SJSA1 (cell line): Measurements from ENCODE around the gene OR2B6. TPM values are rescaled to one million over a fixed set of nuclear protein-coding genes. Genes with fewer than 3 reads are reported as not detected.

Experiments
- DNase-seq, 2 experiments: peaks; one replicate each; pipeline ENCODE4 v3.0.0-alpha.2; 2015 to 2020; ENCODE audit warnings: low spot score in 2 of 2, low read depth in 1 of 2
- H3K27ac ChIP-seq: fragments of 250-450 bp; sonication (Bioruptor Pico); 2 replicates; pipeline ENCODE4 v1.5.1; 2020; ENCODE audit warnings: mild to moderate bottlenecking, moderate library complexity
- H3K27me3 ChIP-seq: fragments of 250-450 bp; sonication (Bioruptor Pico); replicated peaks from 2 replicates; pipeline ENCODE4 v1.5.1; 2020; ENCODE audit warnings: mild to moderate bottlenecking, moderate library complexity
- H3K36me3 ChIP-seq: fragments of 250-450 bp; sonication (Bioruptor Pico); 2 replicates; pipeline ENCODE4 v1.5.1; 2020; ENCODE audit warnings: mild to moderate bottlenecking
- H3K4me1 ChIP-seq: fragments of 250-450 bp; sonication (Bioruptor Pico); replicated peaks from 2 replicates; pipeline ENCODE4 v1.6.1; 2021; ENCODE audit warnings: mild to moderate bottlenecking
- H3K4me3 ChIP-seq: fragments of 250-450 bp; sonication (Bioruptor Pico); 2 replicates; pipeline ENCODE4 v1.5.1; 2020; ENCODE audit warnings: mild to moderate bottlenecking
- H3K9me3 ChIP-seq: fragments of 250-450 bp; sonication (Bioruptor Pico); replicated peaks from 2 replicates; pipeline ENCODE4 v1.5.1; 2020; ENCODE audit warnings: mild to moderate bottlenecking
- total RNA-seq: library from RNA; depleted of rRNA; stranded (reverse); fragments of >200 nt; shearing (Covaris generic); gene quantifications from 2 replicates; pipeline ENCODE4 v1.2.3, GENCODE V29; 2014; rRNA removed

OR2B6 gene
- total RNA-seq, 1 experiment from 2014 or later = not detected

DNA sequence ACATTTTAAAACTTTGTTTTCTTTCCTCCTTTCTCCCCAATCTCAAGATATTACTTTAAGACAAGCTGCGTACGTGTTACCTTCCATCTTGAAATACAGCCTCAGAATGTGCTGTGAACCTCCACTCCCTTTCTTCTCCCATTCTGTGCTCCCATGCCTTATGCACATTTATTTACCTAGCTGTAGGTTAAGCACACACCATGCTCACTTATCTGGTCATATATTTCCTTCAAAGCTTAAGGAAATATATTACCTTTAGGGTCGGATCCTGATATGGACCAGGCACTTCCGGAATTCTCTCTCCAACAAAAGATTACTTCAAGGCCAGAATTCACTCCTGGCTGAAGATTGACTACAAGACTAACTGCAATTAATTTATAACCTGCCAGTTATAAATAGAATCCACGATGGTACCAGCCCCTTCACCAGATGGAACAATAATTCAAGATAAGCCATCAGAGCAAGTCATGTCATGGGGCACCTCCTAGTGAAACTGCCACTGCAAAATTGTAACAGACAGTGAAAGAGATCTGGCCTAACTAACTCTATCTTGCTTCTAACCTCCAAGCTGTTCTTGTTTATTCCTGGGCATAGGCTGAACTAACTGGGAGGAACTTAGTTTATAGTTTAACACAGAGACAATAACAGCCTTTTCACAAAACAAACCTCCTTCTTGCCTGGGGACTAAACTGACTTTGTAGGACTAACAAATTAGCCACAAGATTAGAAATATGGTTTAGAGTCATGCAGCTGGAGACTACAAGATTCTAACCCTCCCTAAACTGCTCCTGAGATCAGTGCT lies 47.5 kb downstream of the OR2B6 start:
- Histone ChIP-seq H3K9me3 (no peaks in the 10 kb centered on the region), H3K27ac (no peak overlapping the region), H3K4me1 (no peaks in the 10 kb centered on the region), H3K36me3 (no peaks in the 10 kb centered on the region), H3K27me3 (no peaks in the 10 kb centered on the region), H3K4me3 (no peak overlapping the region)
- no peak for DNase-seq

DNA sequence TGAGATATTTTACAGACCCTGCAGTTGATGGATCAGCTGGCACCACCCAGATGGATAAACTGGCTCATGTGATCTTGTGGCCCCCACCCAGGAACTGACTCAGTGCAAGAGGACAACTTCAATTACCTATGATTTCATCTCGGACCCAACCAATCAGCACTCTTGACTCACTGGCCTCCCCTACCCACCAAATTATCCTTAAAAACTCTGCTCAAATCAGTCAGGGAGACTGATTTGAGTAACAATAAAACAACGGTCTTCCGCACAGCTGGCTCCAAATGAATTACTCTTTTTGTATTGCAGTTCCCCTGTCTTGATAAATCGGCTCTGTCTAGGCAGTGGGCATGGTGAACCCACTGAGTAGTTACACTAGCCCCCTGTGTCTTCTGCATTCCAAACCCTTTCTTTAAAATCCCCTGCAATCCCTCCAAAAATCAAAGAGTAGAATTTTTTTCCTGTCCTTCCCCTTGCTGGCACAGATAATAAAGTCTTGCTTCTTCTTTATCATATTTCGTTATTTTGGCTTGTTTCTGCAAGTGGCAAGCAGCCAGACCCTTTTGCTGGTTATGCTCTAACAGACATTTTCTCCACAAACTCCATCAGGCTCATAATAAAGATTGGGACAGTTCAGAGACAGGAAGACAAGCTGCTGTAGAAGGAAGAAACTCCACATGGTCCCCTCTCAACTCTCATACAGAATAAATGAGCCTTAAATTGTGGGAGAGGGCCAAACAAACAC lies 48.3 kb downstream of the OR2B6 start:
- Histone ChIP-seq H3K4me1 (no peaks in the 10 kb centered on the region), H3K27me3 (no peaks in the 10 kb centered on the region), H3K36me3 (no peaks in the 10 kb centered on the region), H3K4me3 (no peak overlapping the region), H3K9me3 (no peaks in the 10 kb centered on the region), H3K27ac (no peak overlapping the region)
- no peak for DNase-seq

GRCh38 chr6:28005975-28006374 lies 48.9 kb downstream of the OR2B6 start:
- H3K9me3 ChIP-seq = no peaks in the 10 kb centered on the region
- no peaks in the 10 kb centered on the region for H3K27me3 ChIP-seq
- no peaks in the 10 kb centered on the region for H3K4me1 ChIP-seq
- H3K36me3 ChIP-seq = no peaks in the 10 kb centered on the region
- no peak overlapping the region for H3K27ac ChIP-seq
- no peak overlapping the region for H3K4me3 ChIP-seq
- DNase-seq = no peak

Other genes with a start within 250 kb of the OR2B6 start
- not detected in 2 replicates for gene OR2B2, start 44.8 kb upstream of the OR2B6 start, total RNA-seq
- 0.08 TPM in 1 of 2 replicates, not detected in the other for gene ZNF165, start 123.3 kb downstream of the OR2B6 start, total RNA-seq
- 0.31 and 1.2 TPM in 2 replicates for gene ZSCAN16, start 167.4 kb downstream of the OR2B6 start, total RNA-seq
- gene ZKSCAN8, start 184.6 kb downstream of the OR2B6 start, total RNA-seq = 8.2 and 12.4 TPM in 2 replicates